SW480 (cell line): ENCODE measurements around the gene CTSE.
"Not testable (repeated sequence)": the region's sequence is repeated elsewhere in the genome, so short reads cannot be mapped to it uniquely, and the experiment has no call there.

Experiments
- DNase-seq: peaks from one replicate; pipeline ENCODE4 v3.0.0-alpha.2; 2016; ENCODE audit warnings: low spot score

CTSE gene

GRCh38 chr1:206023695-206024094 is at the start of gene CTSE:
Gene CTSE, minus strand, starts transcription at chr1:206023895. Its CDS starts 104 bp downstream, at chr1:206023791.
- DNase-seq: no peak

GRCh38 chr1:206070627-206071304 is 47.1 kb upstream of the CTSE start:
- DNase-seq: no peak

GRCh38 chr1:206068314-206068713 is 44.6 kb upstream of the CTSE start:
- no peak for DNase-seq

- DNase-seq: no peak
Observed at GRCh38 chr1:206067486-206068227, 44.0 kb upstream of the CTSE start.

GRCh38 chr1:206066479-206067171 is 42.9 kb upstream of the CTSE start:
- no peak for DNase-seq

GRCh38 chr1:206065547-206066145 is 42.0 kb upstream of the CTSE start:
- no peak for DNase-seq

DNA sequence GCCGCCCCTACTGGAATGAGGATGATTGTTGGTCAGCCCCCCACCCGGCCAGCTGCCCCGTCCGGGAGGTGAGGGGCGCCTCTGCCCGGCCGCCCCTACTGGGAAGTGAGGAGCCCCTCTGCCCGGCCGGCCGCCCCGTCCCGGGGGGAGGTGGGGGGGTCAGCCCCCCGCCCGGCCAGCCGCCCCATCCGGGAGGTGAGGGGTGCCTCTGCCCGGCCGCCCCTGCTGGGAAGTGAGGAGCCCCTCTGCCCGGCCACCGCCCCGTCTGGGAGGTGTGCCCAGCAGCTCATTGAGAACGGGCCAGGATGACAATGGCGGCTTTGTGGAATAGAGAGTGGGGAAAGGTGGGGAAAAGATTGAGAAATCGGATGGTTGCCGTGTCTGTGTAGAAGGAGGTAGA is 40.8 kb upstream of the CTSE start:
- not testable (repeated sequence) for DNase-seq

DNA sequence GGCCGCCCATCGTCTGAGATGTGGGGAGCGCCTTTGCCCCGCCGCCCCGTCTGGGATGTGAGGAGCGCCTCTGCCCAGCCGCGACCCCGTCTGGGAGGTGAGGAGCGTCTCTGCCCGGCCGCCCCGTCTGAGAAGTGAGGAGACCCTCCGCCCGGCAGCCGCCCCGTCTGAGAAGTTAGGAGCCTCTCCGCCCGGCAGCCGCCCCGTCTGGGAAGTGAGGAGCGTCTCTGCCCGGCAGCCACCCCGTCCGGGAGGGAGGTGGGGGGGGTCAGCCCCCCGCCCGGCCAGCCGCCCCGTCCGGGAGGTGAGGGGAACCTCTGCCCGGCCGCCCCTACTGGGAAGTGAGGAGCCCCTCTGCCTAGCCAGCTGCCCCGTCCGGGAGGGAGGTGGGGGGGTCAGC is 40.3 kb upstream of the CTSE start:
- DNase-seq: not testable (repeated sequence)

DNA sequence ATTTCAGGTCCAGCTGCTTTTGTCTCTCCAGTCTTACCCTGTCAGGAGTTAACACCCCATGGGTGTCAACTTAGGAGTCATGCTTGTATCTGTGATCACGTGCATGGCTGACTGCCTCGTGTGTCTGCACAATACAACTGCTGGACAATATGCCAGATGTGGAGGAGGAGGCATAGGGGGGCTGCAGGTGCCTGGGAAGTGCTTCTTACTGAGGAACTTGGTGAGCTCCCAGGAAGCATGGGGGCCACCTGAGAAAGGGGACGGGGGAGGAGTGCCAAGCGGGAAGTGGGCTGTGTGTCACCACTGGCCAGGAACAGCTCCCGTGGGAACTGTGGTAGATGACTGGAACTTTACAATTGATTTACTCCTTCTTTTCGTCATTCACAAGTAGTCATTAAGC is 38.8 kb upstream of the CTSE start:
- no peak for DNase-seq

DNA sequence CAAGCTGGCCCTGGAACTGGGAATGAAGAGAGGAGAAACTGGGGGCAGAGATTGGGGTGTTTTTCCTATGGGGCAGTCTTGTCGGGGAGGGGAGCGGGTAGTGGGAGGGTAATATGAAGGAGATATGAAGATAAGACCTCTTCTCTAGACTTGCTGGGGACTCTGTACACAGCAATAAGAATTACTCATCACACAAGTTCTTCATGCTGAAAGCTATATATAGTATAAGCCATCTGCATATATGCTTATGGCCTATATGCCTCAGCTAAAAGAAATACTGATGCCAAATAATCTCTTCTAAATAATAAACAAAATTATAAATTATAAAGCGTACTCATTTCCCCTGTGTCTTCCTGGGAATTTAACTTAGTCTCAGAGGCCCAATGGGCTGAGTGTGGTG is 37.1 kb upstream of the CTSE start:
- no peak for DNase-seq

- DNase-seq: no peak
Observed at GRCh38 chr1:206059355-206059915, 35.7 kb upstream of the CTSE start.

DNA sequence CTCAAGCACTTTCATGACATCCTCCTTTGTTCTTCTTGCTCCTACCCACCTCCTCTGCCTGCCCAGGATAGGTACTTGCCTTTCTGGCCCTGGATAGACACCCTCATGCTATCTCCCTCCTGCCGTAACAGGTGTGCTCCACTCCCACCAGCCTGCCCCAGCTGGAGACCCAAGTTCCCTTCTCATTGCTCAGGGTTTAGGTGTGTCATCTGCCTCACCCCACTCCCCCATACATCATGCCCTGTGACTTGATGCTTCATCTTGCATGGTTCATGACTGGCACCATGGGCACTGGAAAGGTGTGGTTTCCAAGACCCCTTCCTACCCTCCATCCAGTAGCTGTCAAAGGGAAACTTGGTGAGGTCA is 35.2 kb upstream of the CTSE start:
- no peak for DNase-seq

DNA sequence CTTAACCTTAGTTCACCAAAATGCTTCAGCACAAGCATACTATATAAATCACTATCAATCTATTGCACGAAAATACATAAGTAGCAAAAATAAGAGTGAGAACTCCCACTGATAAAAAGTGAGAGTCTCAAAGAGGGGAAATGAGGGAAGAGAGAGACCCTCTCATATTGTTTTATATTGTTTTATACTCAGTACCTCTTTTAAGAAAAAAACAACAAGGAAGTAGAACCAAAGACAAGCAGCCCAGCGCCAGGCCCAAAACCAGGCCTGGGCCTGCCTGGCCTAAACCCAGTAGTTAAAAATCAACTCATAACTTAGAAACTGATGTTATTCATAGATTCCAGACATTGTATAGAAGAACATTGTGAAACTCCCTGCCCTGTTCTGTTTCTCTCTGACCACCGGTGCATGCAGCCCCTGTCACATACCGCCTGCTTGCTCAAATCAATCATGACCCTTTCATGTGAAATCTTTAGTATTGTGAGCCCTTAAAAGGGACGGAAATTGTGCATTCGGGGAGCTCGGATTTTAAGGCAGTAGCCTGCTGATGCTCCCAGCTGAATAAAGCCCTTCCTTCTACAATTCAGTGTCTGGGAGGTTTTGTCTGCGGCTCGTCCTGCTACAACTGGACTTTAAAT is 34.7 kb upstream of the CTSE start:
- not testable (repeated sequence) for DNase-seq

- DNase-seq: not testable (repeated sequence)
Observed at GRCh38 chr1:206055639-206056323, 32.1 kb upstream of the CTSE start.

GRCh38 chr1:206055069-206055625 is 31.5 kb upstream of the CTSE start:
- not testable (repeated sequence) for DNase-seq

DNA sequence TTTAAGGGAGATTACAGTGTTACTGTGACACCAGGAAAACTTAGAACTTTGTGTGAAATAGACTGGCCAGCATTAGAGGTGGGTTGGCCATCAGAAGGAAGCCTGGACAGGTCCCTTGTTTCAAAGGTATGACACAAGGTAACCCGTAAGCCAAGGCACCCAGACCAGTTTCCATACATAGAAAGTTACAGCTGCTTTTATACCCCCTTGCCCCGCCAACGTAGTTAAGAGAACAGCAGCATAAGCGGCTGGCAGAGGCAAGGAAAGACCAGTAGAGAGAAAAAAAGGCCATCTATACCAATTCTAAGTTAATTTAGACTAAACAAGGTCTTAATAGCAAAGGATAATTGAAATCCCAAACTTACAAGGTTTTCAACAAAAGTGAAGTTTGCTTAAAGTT is 29.9 kb upstream of the CTSE start:
- DNase-seq: not testable (repeated sequence)

GRCh38 chr1:206052919-206053610 is 29.4 kb upstream of the CTSE start, which contains the start of gene RHEX:
Gene RHEX, plus strand, starts transcription at chr1:206053173. Its CDS starts 44,656 bp downstream, at chr1:206097829.
- not testable (repeated sequence) for DNase-seq

- not testable (repeated sequence) for DNase-seq
Observed at GRCh38 chr1:206052231-206052865, 28.7 kb upstream of the CTSE start.

GRCh38 chr1:206050655-206051235 is 27.1 kb upstream of the CTSE start:
- DNase-seq: no peak
